ENCODE measurements around the gene MAMDC2.

MAMDC2 gene

DNA sequence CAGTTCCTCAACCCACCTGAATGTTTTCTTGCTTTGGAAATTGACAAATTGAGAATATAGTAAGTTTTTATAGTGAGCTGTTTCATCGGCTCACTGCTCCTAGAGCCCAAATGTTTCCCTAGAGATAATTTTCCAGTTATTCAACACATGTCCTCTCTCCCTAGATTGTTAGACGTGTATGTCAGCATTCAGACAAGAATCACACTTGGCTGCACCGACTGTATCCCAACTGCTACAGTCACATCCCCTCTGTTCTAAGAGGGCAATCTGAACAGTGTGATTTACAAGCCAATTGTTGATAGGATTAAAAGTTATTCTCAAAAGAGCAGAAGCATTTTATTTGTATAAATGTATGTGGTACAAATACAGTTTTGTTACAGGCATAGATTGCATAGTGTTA is 93.9 kb downstream of the MAMDC2 start:
- Histone ChIP-seq H3K9me3 (ENCODE audit: control insufficient read depth, low read length) (no peaks in the 10 kb centered on the region), H3K4me1 (ENCODE audit: control insufficient read depth, insufficient read depth, low read length, poor library complexity, severe bottlenecking) (no peaks in the 10 kb centered on the region), H3K27me3 (replicated peaks; ENCODE audit: control insufficient read depth, insufficient read depth, low read length, poor library complexity, severe bottlenecking) (no peaks in the 10 kb centered on the region), H3K36me3 (ENCODE audit: control insufficient read depth, insufficient read depth, low read length) (no peaks in the 10 kb centered on the region), H3K27ac (ENCODE audit: insufficient read depth, low read length, poor library complexity, severe bottlenecking) (no peak overlapping the region), H3K4me3 (ENCODE audit: insufficient read depth, low read depth, low read length, poor library complexity, severe bottlenecking) (no peak overlapping the region)
- no peak for DNase-seq

- Histone ChIP-seq H3K9me3 (ENCODE audit: control insufficient read depth, low read length) (no peaks in the 10 kb centered on the region), H3K4me3 (ENCODE audit: insufficient read depth, low read depth, low read length, poor library complexity, severe bottlenecking) (no peak overlapping the region), H3K36me3 (ENCODE audit: control insufficient read depth, insufficient read depth, low read length) (no peaks in the 10 kb centered on the region), H3K27me3 (replicated peaks; ENCODE audit: control insufficient read depth, insufficient read depth, low read length, poor library complexity, severe bottlenecking) (no peaks in the 10 kb centered on the region), H3K4me1 (ENCODE audit: control insufficient read depth, insufficient read depth, low read length, poor library complexity, severe bottlenecking) (no peaks in the 10 kb centered on the region), H3K27ac (ENCODE audit: insufficient read depth, low read length, poor library complexity, severe bottlenecking) (no peak overlapping the region)
- no peak for DNase-seq
Observed at GRCh38 chr9:70142101-70142500, 98.5 kb downstream of the MAMDC2 start.

DNA sequence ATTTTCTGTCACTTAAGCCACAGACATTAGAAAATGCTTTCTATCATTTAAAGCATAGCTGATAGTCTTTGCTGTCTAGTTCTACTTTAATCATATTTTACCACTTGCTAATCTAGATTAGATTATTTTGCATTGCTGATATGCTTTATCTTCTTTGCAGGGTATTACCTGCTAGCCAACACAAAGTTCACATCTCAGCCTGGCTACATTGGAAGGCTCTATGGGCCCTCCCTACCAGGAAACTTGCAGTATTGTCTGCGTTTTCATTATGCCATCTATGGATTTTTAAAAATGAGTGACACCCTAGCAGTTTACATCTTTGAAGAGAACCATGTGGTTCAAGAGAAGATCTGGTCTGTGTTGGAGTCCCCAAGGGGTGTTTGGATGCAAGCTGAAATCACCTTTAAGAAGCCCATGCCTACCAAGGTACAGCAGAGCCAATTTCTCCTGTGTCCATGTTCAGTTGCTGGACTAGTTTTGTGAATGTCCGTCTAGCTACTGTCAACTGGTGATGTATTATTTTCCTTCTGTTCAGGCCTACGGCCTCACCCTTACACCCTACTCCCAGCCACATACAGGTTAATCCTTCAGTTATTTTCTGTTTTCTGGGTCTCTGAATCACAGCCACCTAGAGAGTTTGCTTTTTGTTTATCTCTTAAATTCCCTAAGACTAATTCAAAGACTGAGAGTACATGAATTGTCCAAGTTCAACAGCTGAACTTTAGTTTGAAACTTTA is 99.9 kb downstream of the MAMDC2 start:
- no peak for DNase-seq
- H3K4me1 ChIP-seq (ENCODE audit: control insufficient read depth, insufficient read depth, low read length, poor library complexity, severe bottlenecking): no peaks in the 10 kb centered on the region
- no peaks in the 10 kb centered on the region for H3K9me3 ChIP-seq (ENCODE audit: control insufficient read depth, low read length)
- H3K27ac ChIP-seq (ENCODE audit: insufficient read depth, low read length, poor library complexity, severe bottlenecking): no peak overlapping the region
- no peak overlapping the region for H3K4me3 ChIP-seq (ENCODE audit: insufficient read depth, low read depth, low read length, poor library complexity, severe bottlenecking)
- H3K36me3 ChIP-seq (ENCODE audit: control insufficient read depth, insufficient read depth, low read length): no peaks in the 10 kb centered on the region
- H3K27me3 ChIP-seq (replicated peaks; ENCODE audit: control insufficient read depth, insufficient read depth, low read length, poor library complexity, severe bottlenecking): no peaks in the 10 kb centered on the region

GRCh38 chr9:70144131-70144503 is 100.5 kb downstream of the MAMDC2 start:
- H3K9me3 ChIP-seq (ENCODE audit: control insufficient read depth, low read length): no peaks in the 10 kb centered on the region
- H3K36me3 ChIP-seq (ENCODE audit: control insufficient read depth, insufficient read depth, low read length): no peaks in the 10 kb centered on the region
- no peaks in the 10 kb centered on the region for H3K27me3 ChIP-seq (replicated peaks; ENCODE audit: control insufficient read depth, insufficient read depth, low read length, poor library complexity, severe bottlenecking)
- no peak overlapping the region for H3K27ac ChIP-seq (ENCODE audit: insufficient read depth, low read length, poor library complexity, severe bottlenecking)
- H3K4me3 ChIP-seq (ENCODE audit: insufficient read depth, low read depth, low read length, poor library complexity, severe bottlenecking): no peak overlapping the region
- DNase-seq: no peak
- H3K4me1 ChIP-seq (ENCODE audit: control insufficient read depth, insufficient read depth, low read length, poor library complexity, severe bottlenecking): no peaks in the 10 kb centered on the region

- Histone ChIP-seq H3K4me1 (ENCODE audit: control insufficient read depth, insufficient read depth, low read length, poor library complexity, severe bottlenecking) (no peaks in the 10 kb centered on the region), H3K4me3 (ENCODE audit: insufficient read depth, low read depth, low read length, poor library complexity, severe bottlenecking) (no peak overlapping the region), H3K9me3 (ENCODE audit: control insufficient read depth, low read length) (no peaks in the 10 kb centered on the region), H3K27me3 (replicated peaks; ENCODE audit: control insufficient read depth, insufficient read depth, low read length, poor library complexity, severe bottlenecking) (no peaks in the 10 kb centered on the region), H3K36me3 (ENCODE audit: control insufficient read depth, insufficient read depth, low read length) (no peaks in the 10 kb centered on the region), H3K27ac (ENCODE audit: insufficient read depth, low read length, poor library complexity, severe bottlenecking) (no peak overlapping the region)
- no peak for DNase-seq
Observed at GRCh38 chr9:70145981-70146380, 102.3 kb downstream of the MAMDC2 start.

GRCh38 chr9:70147196-70147595 is 103.5 kb downstream of the MAMDC2 start:
- no peaks in the 10 kb centered on the region for H3K4me1 ChIP-seq (ENCODE audit: control insufficient read depth, insufficient read depth, low read length, poor library complexity, severe bottlenecking)
- H3K36me3 ChIP-seq (ENCODE audit: control insufficient read depth, insufficient read depth, low read length): no peaks in the 10 kb centered on the region
- no peaks in the 10 kb centered on the region for H3K27me3 ChIP-seq (replicated peaks; ENCODE audit: control insufficient read depth, insufficient read depth, low read length, poor library complexity, severe bottlenecking)
- no peaks in the 10 kb centered on the region for H3K9me3 ChIP-seq (ENCODE audit: control insufficient read depth, low read length)
- no peak overlapping the region for H3K27ac ChIP-seq (ENCODE audit: insufficient read depth, low read length, poor library complexity, severe bottlenecking)
- DNase-seq: no peak
- no peak overlapping the region for H3K4me3 ChIP-seq (ENCODE audit: insufficient read depth, low read depth, low read length, poor library complexity, severe bottlenecking)

DNA sequence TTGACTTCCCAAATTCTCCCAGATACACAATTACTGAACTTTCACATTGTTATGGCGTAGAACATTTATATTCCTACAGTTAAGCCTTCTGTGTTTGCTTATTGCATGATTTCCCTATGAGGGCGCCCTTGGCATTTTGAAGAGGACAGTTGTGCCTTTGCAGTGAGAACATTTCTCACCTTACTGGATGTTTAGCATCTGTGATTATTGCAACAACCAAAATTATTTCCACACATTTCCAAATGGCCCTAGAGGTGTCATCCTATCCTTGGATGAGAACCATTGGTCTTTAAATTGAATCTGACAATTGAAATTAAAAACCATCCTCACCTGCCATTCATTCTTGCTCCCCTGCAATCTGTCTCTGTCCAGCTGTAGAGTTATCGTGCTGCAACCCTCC is 104.0 kb downstream of the MAMDC2 start:
- H3K27ac ChIP-seq (ENCODE audit: insufficient read depth, low read length, poor library complexity, severe bottlenecking): no peak overlapping the region
- no peaks in the 10 kb centered on the region for H3K9me3 ChIP-seq (ENCODE audit: control insufficient read depth, low read length)
- no peaks in the 10 kb centered on the region for H3K4me1 ChIP-seq (ENCODE audit: control insufficient read depth, insufficient read depth, low read length, poor library complexity, severe bottlenecking)
- H3K4me3 ChIP-seq (ENCODE audit: insufficient read depth, low read depth, low read length, poor library complexity, severe bottlenecking): no peak overlapping the region
- no peak for DNase-seq
- H3K27me3 ChIP-seq (replicated peaks; ENCODE audit: control insufficient read depth, insufficient read depth, low read length, poor library complexity, severe bottlenecking): no peaks in the 10 kb centered on the region
- H3K36me3 ChIP-seq (ENCODE audit: control insufficient read depth, insufficient read depth, low read length): no peaks in the 10 kb centered on the region

DNA sequence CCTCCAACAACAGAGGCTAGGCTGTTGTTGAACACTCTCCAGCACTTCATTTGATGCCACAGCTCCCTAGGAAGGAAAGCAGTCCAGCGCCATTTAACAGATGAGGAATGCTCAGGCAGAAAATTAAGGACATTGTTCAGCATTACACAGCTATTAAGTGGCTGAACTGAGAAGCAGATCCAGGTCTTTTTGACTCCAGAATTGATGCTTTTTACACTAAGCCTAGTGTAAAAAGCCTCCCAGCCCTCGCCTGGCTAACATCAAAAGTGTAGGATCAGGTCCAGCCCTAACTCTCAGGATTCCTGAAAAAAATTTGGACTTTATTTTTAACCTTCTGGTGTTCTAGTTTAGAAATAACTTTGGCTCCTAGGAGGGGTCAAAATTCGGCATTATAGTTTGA is 108.7 kb downstream of the MAMDC2 start:
- Histone ChIP-seq H3K9me3 (ENCODE audit: control insufficient read depth, low read length) (no peaks in the 10 kb centered on the region), H3K36me3 (ENCODE audit: control insufficient read depth, insufficient read depth, low read length) (no peaks in the 10 kb centered on the region), H3K27ac (ENCODE audit: insufficient read depth, low read length, poor library complexity, severe bottlenecking) (no peak overlapping the region), H3K27me3 (replicated peaks; ENCODE audit: control insufficient read depth, insufficient read depth, low read length, poor library complexity, severe bottlenecking) (no peaks in the 10 kb centered on the region), H3K4me1 (ENCODE audit: control insufficient read depth, insufficient read depth, low read length, poor library complexity, severe bottlenecking) (no peaks in the 10 kb centered on the region), H3K4me3 (ENCODE audit: insufficient read depth, low read depth, low read length, poor library complexity, severe bottlenecking) (no peak overlapping the region)
- no peak for DNase-seq

DNA sequence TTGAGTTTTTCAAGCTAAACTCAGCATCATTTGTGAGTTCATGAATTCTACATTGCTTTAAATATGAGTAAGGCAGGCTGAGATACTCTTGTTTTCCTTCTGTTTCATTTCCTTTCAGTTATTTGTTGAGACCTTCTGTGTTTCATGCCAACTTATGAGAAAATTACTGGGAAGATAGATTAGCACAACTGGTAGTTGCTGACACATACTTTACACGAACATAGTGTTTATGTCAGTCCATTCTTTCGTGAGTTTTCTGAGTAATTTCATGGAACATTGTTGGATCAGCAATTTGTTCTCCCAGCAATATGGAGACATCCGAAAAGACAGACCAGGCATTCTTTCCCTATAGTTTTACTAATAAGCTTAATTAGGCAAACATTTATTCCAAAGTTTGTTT is 113.1 kb downstream of the MAMDC2 start:
- no peak overlapping the region for H3K27ac ChIP-seq (ENCODE audit: insufficient read depth, low read length, poor library complexity, severe bottlenecking)
- no peaks in the 10 kb centered on the region for H3K27me3 ChIP-seq (replicated peaks; ENCODE audit: control insufficient read depth, insufficient read depth, low read length, poor library complexity, severe bottlenecking)
- no peaks in the 10 kb centered on the region for H3K36me3 ChIP-seq (ENCODE audit: control insufficient read depth, insufficient read depth, low read length)
- H3K4me3 ChIP-seq (ENCODE audit: insufficient read depth, low read depth, low read length, poor library complexity, severe bottlenecking): no peak overlapping the region
- H3K9me3 ChIP-seq (ENCODE audit: control insufficient read depth, low read length): no peaks in the 10 kb centered on the region
- no peak for DNase-seq
- H3K4me1 ChIP-seq (ENCODE audit: control insufficient read depth, insufficient read depth, low read length, poor library complexity, severe bottlenecking): no peaks in the 10 kb centered on the region

- Histone ChIP-seq H3K27ac (ENCODE audit: insufficient read depth, low read length, poor library complexity, severe bottlenecking) (no peak overlapping the region), H3K9me3 (ENCODE audit: control insufficient read depth, low read length) (no peaks in the 10 kb centered on the region), H3K36me3 (ENCODE audit: control insufficient read depth, insufficient read depth, low read length) (no peaks in the 10 kb centered on the region), H3K4me3 (ENCODE audit: insufficient read depth, low read depth, low read length, poor library complexity, severe bottlenecking) (no peak overlapping the region), H3K4me1 (ENCODE audit: control insufficient read depth, insufficient read depth, low read length, poor library complexity, severe bottlenecking) (no peaks in the 10 kb centered on the region), H3K27me3 (replicated peaks; ENCODE audit: control insufficient read depth, insufficient read depth, low read length, poor library complexity, severe bottlenecking) (no peaks in the 10 kb centered on the region)
- no peak for DNase-seq
Observed at GRCh38 chr9:70159630-70160029, 116.0 kb downstream of the MAMDC2 start.

Data from effector memory CD4-positive, alpha-beta T cell (primary cell).